ENCODE data around the gene PTBP1. TPM values are rescaled to one million over a fixed set of nuclear protein-coding genes. Genes with fewer than 3 reads are reported as not detected.

PTBP1 gene
- polyA plus RNA-seq, 1 donor from 2014 or later = 27.3 TPM

DNA sequence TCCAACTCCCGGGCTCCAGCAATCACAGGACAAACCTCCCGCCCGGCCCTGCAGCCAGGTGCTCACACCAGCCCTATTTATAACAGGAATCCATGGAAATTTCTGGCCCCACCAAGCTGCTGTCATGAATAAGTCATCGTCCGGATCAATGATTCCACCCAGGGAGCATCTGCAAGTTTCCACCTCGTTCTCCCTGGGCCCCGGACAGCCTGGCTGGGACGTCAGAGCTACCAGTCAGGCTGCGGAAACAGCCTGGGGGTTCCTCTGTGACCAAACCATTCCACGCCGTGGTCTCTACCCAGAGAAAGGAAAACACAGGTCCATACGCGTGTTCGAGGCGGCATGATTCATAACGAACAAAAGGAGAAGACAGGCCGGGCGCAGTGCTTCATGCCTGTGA, 20.7 kb upstream of the PTBP1 start:
- no peak overlapping the region for H2AFZ ChIP-seq (ENCODE audit: low read depth, low read length)
- H3K4me2 ChIP-seq (ENCODE audit: low read length) = no peak overlapping the region
- no peaks in the 10 kb centered on the region for H3K79me2 ChIP-seq (replicated peaks; ENCODE audit: insufficient read depth, low read length)
- H3K4me3 ChIP-seq (ENCODE audit: low read length) = no peak overlapping the region
- no peaks in the 10 kb centered on the region for H3K27me3 ChIP-seq (ENCODE audit: insufficient read depth, low read depth, low read length)
- H3K36me3 ChIP-seq (ENCODE audit: insufficient read depth, low read length) = no peaks in the 10 kb centered on the region
- no peaks in the 10 kb centered on the region for H3K9me2 ChIP-seq (ENCODE audit: insufficient read depth, low read length)
- H4K20me1 ChIP-seq (ENCODE audit: insufficient read depth) = no peaks in the 10 kb centered on the region
- no peak overlapping the region for H3K9ac ChIP-seq (ENCODE audit: low read length)
- H3F3A ChIP-seq (ENCODE audit: insufficient read depth, low read length, poor library complexity, severe bottlenecking) = no peaks in the 10 kb centered on the region
- no peaks in the 10 kb centered on the region for H3K9me3 ChIP-seq (ENCODE audit: low read length)
- TF ChIP-seq, protein P1, sequence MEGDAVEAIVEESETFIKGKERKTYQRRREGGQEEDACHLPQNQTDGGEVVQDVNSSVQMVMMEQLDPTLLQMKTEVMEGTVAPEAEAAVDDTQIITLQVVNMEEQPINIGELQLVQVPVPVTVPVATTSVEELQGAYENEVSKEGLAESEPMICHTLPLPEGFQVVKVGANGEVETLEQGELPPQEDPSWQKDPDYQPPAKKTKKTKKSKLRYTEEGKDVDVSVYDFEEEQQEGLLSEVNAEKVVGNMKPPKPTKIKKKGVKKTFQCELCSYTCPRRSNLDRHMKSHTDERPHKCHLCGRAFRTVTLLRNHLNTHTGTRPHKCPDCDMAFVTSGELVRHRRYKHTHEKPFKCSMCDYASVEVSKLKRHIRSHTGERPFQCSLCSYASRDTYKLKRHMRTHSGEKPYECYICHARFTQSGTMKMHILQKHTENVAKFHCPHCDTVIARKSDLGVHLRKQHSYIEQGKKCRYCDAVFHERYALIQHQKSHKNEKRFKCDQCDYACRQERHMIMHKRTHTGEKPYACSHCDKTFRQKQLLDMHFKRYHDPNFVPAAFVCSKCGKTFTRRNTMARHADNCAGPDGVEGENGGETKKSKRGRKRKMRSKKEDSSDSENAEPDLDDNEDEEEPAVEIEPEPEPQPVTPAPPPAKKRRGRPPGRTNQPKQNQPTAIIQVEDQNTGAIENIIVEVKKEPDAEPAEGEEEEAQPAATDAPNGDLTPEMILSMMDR (IDR thresholded peaks at IDR 0.05; ENCODE audit: poor library complexity, severe bottlenecking) = no peak
- no peak for TF ChIP-seq MXI1 (conservative IDR thresholded peaks at IDR 0.05; ENCODE audit: poor library complexity, severe bottlenecking)
- TF ChIP-seq SMC3 (conservative IDR thresholded peaks at IDR 0.05; ENCODE audit: poor library complexity) = no peak
- TF ChIP-seq TAF1 (IDR thresholded peaks at IDR 0.05; ENCODE audit: low read depth) = no peak
- TF ChIP-seq RAD21 (conservative IDR thresholded peaks at IDR 0.05) = no peak
- no peak for TF ChIP-seq POLR2AphosphoS5 (IDR thresholded peaks at IDR 0.05)
- TF ChIP-seq, protein P2, sequence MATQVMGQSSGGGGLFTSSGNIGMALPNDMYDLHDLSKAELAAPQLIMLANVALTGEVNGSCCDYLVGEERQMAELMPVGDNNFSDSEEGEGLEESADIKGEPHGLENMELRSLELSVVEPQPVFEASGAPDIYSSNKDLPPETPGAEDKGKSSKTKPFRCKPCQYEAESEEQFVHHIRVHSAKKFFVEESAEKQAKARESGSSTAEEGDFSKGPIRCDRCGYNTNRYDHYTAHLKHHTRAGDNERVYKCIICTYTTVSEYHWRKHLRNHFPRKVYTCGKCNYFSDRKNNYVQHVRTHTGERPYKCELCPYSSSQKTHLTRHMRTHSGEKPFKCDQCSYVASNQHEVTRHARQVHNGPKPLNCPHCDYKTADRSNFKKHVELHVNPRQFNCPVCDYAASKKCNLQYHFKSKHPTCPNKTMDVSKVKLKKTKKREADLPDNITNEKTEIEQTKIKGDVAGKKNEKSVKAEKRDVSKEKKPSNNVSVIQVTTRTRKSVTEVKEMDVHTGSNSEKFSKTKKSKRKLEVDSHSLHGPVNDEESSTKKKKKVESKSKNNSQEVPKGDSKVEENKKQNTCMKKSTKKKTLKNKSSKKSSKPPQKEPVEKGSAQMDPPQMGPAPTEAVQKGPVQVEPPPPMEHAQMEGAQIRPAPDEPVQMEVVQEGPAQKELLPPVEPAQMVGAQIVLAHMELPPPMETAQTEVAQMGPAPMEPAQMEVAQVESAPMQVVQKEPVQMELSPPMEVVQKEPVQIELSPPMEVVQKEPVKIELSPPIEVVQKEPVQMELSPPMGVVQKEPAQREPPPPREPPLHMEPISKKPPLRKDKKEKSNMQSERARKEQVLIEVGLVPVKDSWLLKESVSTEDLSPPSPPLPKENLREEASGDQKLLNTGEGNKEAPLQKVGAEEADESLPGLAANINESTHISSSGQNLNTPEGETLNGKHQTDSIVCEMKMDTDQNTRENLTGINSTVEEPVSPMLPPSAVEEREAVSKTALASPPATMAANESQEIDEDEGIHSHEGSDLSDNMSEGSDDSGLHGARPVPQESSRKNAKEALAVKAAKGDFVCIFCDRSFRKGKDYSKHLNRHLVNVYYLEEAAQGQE (IDR thresholded peaks at IDR 0.05; ENCODE audit: borderline replicate concordance) = no peak
- TF ChIP-seq EP300 (conservative IDR thresholded peaks at IDR 0.05; ENCODE audit: poor library complexity, severe bottlenecking) = no peak
- no peak overlapping the region for H3K27ac ChIP-seq (ENCODE audit: low read length)

DNA sequence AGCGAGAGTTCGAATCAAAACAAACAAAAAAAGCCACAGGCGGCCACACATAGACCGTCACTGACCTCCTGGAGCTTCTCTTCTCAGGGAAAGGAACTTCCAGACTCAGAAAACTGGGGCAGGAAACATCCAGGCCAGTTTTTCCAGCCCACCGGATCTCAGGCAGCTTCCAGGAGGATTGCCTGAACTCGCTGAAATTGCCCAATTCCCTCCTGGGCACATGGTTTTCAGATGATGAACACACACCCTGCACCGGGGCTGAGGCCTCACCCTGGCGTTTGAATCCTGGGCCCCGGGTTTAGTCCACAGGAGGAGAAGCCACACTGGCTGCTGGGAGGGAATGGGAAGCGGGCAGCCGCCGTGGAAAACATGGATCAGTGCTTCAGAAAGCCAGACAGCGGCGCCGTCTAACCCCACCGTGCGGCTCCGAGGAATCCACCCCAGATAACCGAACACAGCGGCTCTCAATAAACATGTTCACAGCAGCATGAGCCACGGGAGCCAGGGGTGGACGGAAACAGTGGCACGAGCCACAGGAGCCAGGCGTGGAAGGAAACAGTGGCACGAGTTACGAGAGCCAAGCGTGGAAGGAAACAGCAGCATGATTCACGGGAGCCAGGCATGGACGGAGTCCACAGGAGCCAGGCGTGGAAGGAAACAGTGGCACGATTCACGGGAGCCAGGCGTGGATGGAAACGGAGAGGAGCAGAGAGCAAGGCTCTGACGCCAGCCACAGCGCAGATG, 18.2 kb upstream of the PTBP1 start:
- no peak overlapping the region for H3K27ac ChIP-seq (ENCODE audit: low read length)

More for the DNA sequence above, 18.2 kb upstream of the PTBP1 start:
- H2AFZ ChIP-seq (ENCODE audit: low read depth, low read length) = no peak overlapping the region
- no peak overlapping the region for H3K4me3 ChIP-seq (ENCODE audit: low read length)
- no peaks in the 10 kb centered on the region for H3K79me2 ChIP-seq (replicated peaks; ENCODE audit: insufficient read depth, low read length)
- no peaks in the 10 kb centered on the region for H3K9me2 ChIP-seq (ENCODE audit: insufficient read depth, low read length)
- TF ChIP-seq EZH2 (IDR thresholded peaks at IDR 0.05; ENCODE audit: borderline replicate concordance, insufficient read depth, low read length, poor library complexity, severe bottlenecking) (no peak), EP300 (conservative IDR thresholded peaks at IDR 0.05; ENCODE audit: poor library complexity, severe bottlenecking) (no peak), MXI1 (conservative IDR thresholded peaks at IDR 0.05; ENCODE audit: poor library complexity, severe bottlenecking) (no peak), SMC3 (conservative IDR thresholded peaks at IDR 0.05; ENCODE audit: poor library complexity) (no peak), TAF1 (IDR thresholded peaks at IDR 0.05; ENCODE audit: low read depth) (no peak), POLR2AphosphoS5 (IDR thresholded peaks at IDR 0.05) (no peak), RAD21 (conservative IDR thresholded peaks at IDR 0.05) (no peak)
- TF ChIP-seq, protein P2 (IDR thresholded peaks at IDR 0.05; ENCODE audit: borderline replicate concordance) = no peak
- H3K4me2 ChIP-seq (ENCODE audit: low read length) = no peak overlapping the region
- no peaks in the 10 kb centered on the region for H3K27me3 ChIP-seq (ENCODE audit: insufficient read depth, low read depth, low read length)
- no peaks in the 10 kb centered on the region for H4K20me1 ChIP-seq (ENCODE audit: insufficient read depth)
- H3K36me3 ChIP-seq (ENCODE audit: insufficient read depth, low read length) = no peaks in the 10 kb centered on the region
- no peaks in the 10 kb centered on the region for H3F3A ChIP-seq (ENCODE audit: insufficient read depth, low read length, poor library complexity, severe bottlenecking)
- H3K9ac ChIP-seq (ENCODE audit: low read length) = no peak overlapping the region
- H3K9me3 ChIP-seq (ENCODE audit: low read length) = no peaks in the 10 kb centered on the region
